Loucy (cell line): ENCODE measurements around the gene GATA6.
A peak's percentile ranks its signal among the peaks of the same experiment; 100 is the strongest.
"Not testable (repeated sequence)": the region's sequence is repeated elsewhere in the genome, so short reads cannot be mapped to it uniquely, and the experiment has no call there.

ENCODE experiments used
- H2AFZ ChIP-seq: fragments of 200-600 bp; sonication (generic); 2 replicates; pipeline ENCODE4 v1.6.0; 2016; ENCODE audit warnings: antibody characterized with exemption, mild to moderate bottlenecking, low read length, moderate library complexity
- H3F3A ChIP-seq: fragments of 200-600 bp; 2 replicates; pipeline ENCODE4 v1.6.0; 2016; ENCODE audit warnings: antibody characterized with exemption, low read depth, mild to moderate bottlenecking
- H3K27me3 ChIP-seq: fragments of 200-600 bp; sonication (generic); 2 replicates; pipeline ENCODE4 v1.6.1; 2014; ENCODE audit warnings: low read length, mild to moderate bottlenecking; ENCODE audit not compliant: insufficient read depth, poor library complexity, severe bottlenecking
- H3K36me3 ChIP-seq: fragments of 200-600 bp; sonication (generic); 2 replicates; pipeline ENCODE4 v1.6.1; 2016; ENCODE audit warnings: low read length; ENCODE audit not compliant: insufficient read depth
- H3K4me1 ChIP-seq: fragments of 200-600 bp; sonication (generic); 2 replicates; pipeline ENCODE4 v1.5.1; 2014; ENCODE audit warnings: low read length, mild to moderate bottlenecking; ENCODE audit not compliant: insufficient read depth, poor library complexity, severe bottlenecking
- H3K4me2 ChIP-seq: fragments of 200-600 bp; sonication (generic); 2 replicates; pipeline ENCODE4 v1.6.0; 2014; ENCODE audit warnings: antibody characterized with exemption, low read length, low read depth, mild to moderate bottlenecking; ENCODE audit not compliant: poor library complexity, severe bottlenecking
- H3K4me3 ChIP-seq: fragments of 200-600 bp; sonication (generic); 2 replicates; pipeline ENCODE4 v1.5.1; 2014; ENCODE audit warnings: low read length, mild to moderate bottlenecking, mixed read lengths; ENCODE audit not compliant: poor library complexity, severe bottlenecking
- H3K79me2 ChIP-seq: fragments of 200-600 bp; sonication (generic); 2 replicates; pipeline ENCODE4 v1.6.1; 2014; ENCODE audit warnings: low read length; ENCODE audit not compliant: insufficient read depth
- H3K9ac ChIP-seq: fragments of 200-600 bp; sonication (generic); 2 replicates; pipeline ENCODE4 v1.6.0; 2014; ENCODE audit warnings: mild to moderate bottlenecking, low read depth, low read length, moderate library complexity; ENCODE audit not compliant: poor library complexity, severe bottlenecking
- H3K9me2 ChIP-seq: fragments of 200-600 bp; sonication (generic); replicated peaks from 2 replicates; pipeline ENCODE4 v1.6.1; 2016; ENCODE audit warnings: low read depth, low read length, mixed read lengths
- H3K9me3 ChIP-seq: fragments of 200-600 bp; sonication (generic); 2 replicates; pipeline ENCODE4 v1.6.1; 2014; ENCODE audit warnings: mild to moderate bottlenecking, antibody characterized with exemption, low read length, low read depth; ENCODE audit not compliant: insufficient read depth
- H4K20me1 ChIP-seq: fragments of 200-600 bp; sonication (generic); 2 replicates; pipeline ENCODE4 v1.6.0; 2014; ENCODE audit warnings: antibody characterized with exemption, low read length, mild to moderate bottlenecking; ENCODE audit not compliant: insufficient read depth, poor library complexity, severe bottlenecking
- CTCF ChIP-seq: fragments of 200-600 bp; sonication (generic); conservative IDR thresholded peaks from 2 replicates; pipeline ENCODE4 v1.5.1; 2014; ENCODE audit warnings: mild to moderate bottlenecking, antibody characterized with exemption, low read length
- EZH2phosphoT487 ChIP-seq: fragments of 200-600 bp; IDR thresholded peaks from 2 replicates; pipeline ENCODE4 v1.6.1; 2018; ENCODE audit warnings: antibody characterized with exemption, mild to moderate bottlenecking, moderate library complexity, borderline replicate concordance

The GATA6 gene

GRCh38 chr18:22194151-22194598 lies 24.8 kb downstream of the GATA6 start:
- Histone ChIP-seq H3K79me2 (no peaks in the 10 kb centered on the region), H3F3A (no peaks in the 10 kb centered on the region), H3K9me3 (no peaks in the 10 kb centered on the region), H2AFZ (peak overlapping the region; percentile 37; the same call in 1 of the 2 replicates), H3K27me3 (no peaks in the 10 kb centered on the region), H3K4me2 (no peak overlapping the region), H3K4me1 (no peaks in the 10 kb centered on the region), H4K20me1 (no peaks in the 10 kb centered on the region), H3K4me3 (no peak overlapping the region), H3K9me2 (no peaks in the 10 kb centered on the region), H3K36me3 (no peaks in the 10 kb centered on the region), H3K9ac (no peak overlapping the region)
- TF ChIP-seq EZH2phosphoT487 (no peak), CTCF (no peak)

- Histone ChIP-seq H3F3A (no peaks in the 10 kb centered on the region), H3K79me2 (no peaks in the 10 kb centered on the region), H3K4me1 (no peaks in the 10 kb centered on the region), H3K36me3 (no peaks in the 10 kb centered on the region), H3K9ac (no peak overlapping the region), H3K4me2 (no peak overlapping the region), H3K27me3 (no peaks in the 10 kb centered on the region), H4K20me1 (no peaks in the 10 kb centered on the region), H3K9me3 (no peaks in the 10 kb centered on the region), H3K4me3 (no peak overlapping the region), H3K9me2 (no peaks in the 10 kb centered on the region), H2AFZ (no peak overlapping the region)
- TF ChIP-seq EZH2phosphoT487 (no peak), CTCF (no peak)
These were observed 25.7 kb downstream of the GATA6 start for GRCh38 chr18:22195052-22195451.

GRCh38 chr18:22196943-22197342 lies 27.6 kb downstream of the GATA6 start:
- not testable (repeated sequence) for H3F3A ChIP-seq, H3K4me3 ChIP-seq, H3K79me2 ChIP-seq, H4K20me1 ChIP-seq, H2AFZ ChIP-seq, H3K9me2 ChIP-seq, H3K9ac ChIP-seq, H3K9me3 ChIP-seq, H3K36me3 ChIP-seq, H3K4me1 ChIP-seq, H3K4me2 ChIP-seq, H3K27me3 ChIP-seq

GRCh38 chr18:22197668-22198067 lies 28.3 kb downstream of the GATA6 start:
- Histone ChIP-seq H3K4me3 (no peak overlapping the region), H3K27me3 (no peaks in the 10 kb centered on the region), H2AFZ (no peak overlapping the region), H3K4me2 (no peak overlapping the region), H3K4me1 (no peaks in the 10 kb centered on the region), H3K9ac (no peak overlapping the region), H3K9me2 (no peaks in the 10 kb centered on the region), H3K9me3 (no peaks in the 10 kb centered on the region), H3K36me3 (no peaks in the 10 kb centered on the region), H3K79me2 (no peaks in the 10 kb centered on the region), H3F3A (no peaks in the 10 kb centered on the region), H4K20me1 (no peaks in the 10 kb centered on the region)
- no peak for TF ChIP-seq EZH2phosphoT487
- no peak for TF ChIP-seq CTCF
